Retinal pigment epithelial cell (primary cell): ENCODE measurements around the gene CALY.
A peak's percentile ranks its signal among the peaks of the same experiment; 100 is the strongest.

Source experiments
- DNase-seq: peaks from one replicate; pipeline ENCODE4 v3.0.0-alpha.2; 2010; ENCODE audit warnings: low read depth
- H3K4me3 ChIP-seq: 2 replicates; pipeline ENCODE4 v1.5.1; 2011; ENCODE audit warnings: mild to moderate bottlenecking, low read length, control low read depth, moderate library complexity
- CTCF ChIP-seq: conservative IDR thresholded peaks from 2 replicates; pipeline ENCODE4 v1.5.1; 2011; ENCODE audit warnings: low read depth, low read length, control low read depth, inconsistent platforms

The CALY gene

GRCh38 chr10:133355266-133355665 is 18.6 kb upstream of the CALY start:
- no peak for DNase-seq
- no peak for TF ChIP-seq CTCF
- no peak overlapping the region for H3K4me3 ChIP-seq

- DNase-seq, result no peak
- TF ChIP-seq CTCF, result no peak
- H3K4me3 ChIP-seq, result no peak overlapping the region
Measured at GRCh38 chr10:133354672-133355240, 18.1 kb upstream of the CALY start.

- no peak overlapping the region for H3K4me3 ChIP-seq
- DNase-seq, result no peak
- no peak for TF ChIP-seq CTCF
Measured at GRCh38 chr10:133353988-133354605, 17.4 kb upstream of the CALY start.

- H3K4me3 ChIP-seq, result no peak overlapping the region
- DNase-seq, result no peak
- no peak for TF ChIP-seq CTCF
Measured at GRCh38 chr10:133353202-133353959, 16.7 kb upstream of the CALY start.

GRCh38 chr10:133351408-133352318 is 15.0 kb upstream of the CALY start:
- DNase-seq, result no peak
- TF ChIP-seq CTCF, result peak; percentile 5
- H3K4me3 ChIP-seq, result no peak overlapping the region

- no peak for TF ChIP-seq CTCF
- no peak for DNase-seq
- no peak overlapping the region for H3K4me3 ChIP-seq
Measured at GRCh38 chr10:133350950-133351329, 14.2 kb upstream of the CALY start.
